HEK293 (cell line): ENCODE measurements around the gene TMEM135.

ENCODE experiments used
- CTCF ChIA-PET: fragments of 350-600 bp; formaldehyde crosslinking; extraction: SDS; loops from one replicate; lab custom pipeline; 2021; ENCODE audit warnings: antibody characterized with exemption; lab: Yijun Ruan, JAX
- POLR2A ChIA-PET: fragments of 300-600 bp; formaldehyde crosslinking; extraction: SDS; loops from one replicate; lab custom pipeline; 2020; ENCODE audit warnings: antibody characterized with exemption, inconsistent platforms; lab: Yijun Ruan, JAX
- H3K27ac ChIP-seq: fragments of 200-500 bp; sonication (Bioruptor generic); 2 replicates; pipeline ENCODE4 v1.5.1; 2014; ENCODE audit warnings: low read depth, low read length, control low read depth, inconsistent platforms; ENCODE audit errors: extremely low read depth
- H3K36me3 ChIP-seq, 2 experiments: fragments of 200-500 bp in 1 of 2; sonication (Bioruptor generic) in 1 of 2; 1 replicate in 1 of 2; 2 replicates in 1 of 2; pipeline ENCODE4 v1.5.1; 2014 to 2017; ENCODE audit warnings: inconsistent platforms in 2 of 2, low read length in 2 of 2; ENCODE audit not compliant: control insufficient read depth in 2 of 2, insufficient read depth in 1 of 2
- H3K4me1 ChIP-seq: fragments of 200-500 bp; sonication (Bioruptor generic); 2 replicates; pipeline ENCODE4 v1.5.1; 2014; ENCODE audit warnings: mild to moderate bottlenecking, low read length, inconsistent platforms; ENCODE audit not compliant: control insufficient read depth, insufficient read depth
- H3K4me3 ChIP-seq: 2 replicates; pipeline ENCODE4 v1.5.1; 2011; ENCODE audit warnings: low read depth, mild to moderate bottlenecking, control low read depth, low read length, moderate library complexity
- H3K9me3 ChIP-seq: fragments of 200-500 bp; sonication (Bioruptor generic); 2 replicates; pipeline ENCODE4 v1.5.1; 2014; ENCODE audit warnings: low read depth, low read length, inconsistent platforms; ENCODE audit not compliant: control insufficient read depth, insufficient read depth
- EGR2 ChIP-seq: fragments of 450-650 bp; formaldehyde crosslinking; IDR thresholded peaks from 2 replicates; pipeline ENCODE4 v1.5.1; 2016; ENCODE audit warnings: low read depth, missing biosample characterization, missing genetic modification characterization
- GLIS2 ChIP-seq: fragments of 450-650 bp; formaldehyde crosslinking; IDR thresholded peaks from 2 replicates; pipeline ENCODE4 v1.5.1; 2016; ENCODE audit warnings: missing biosample characterization, missing genetic modification characterization
- HOXA7 ChIP-seq: sonication (generic); formaldehyde crosslinking; IDR thresholded peaks from 2 replicates; pipeline ENCODE4 v1.8.1; 2022; ENCODE audit warnings: missing genetic modification reagents, borderline replicate concordance
- KLF1 ChIP-seq: fragments of 450-650 bp; formaldehyde crosslinking; IDR thresholded peaks from 2 replicates; pipeline ENCODE4 v1.5.1; 2016; ENCODE audit warnings: missing biosample characterization, missing genetic modification characterization
- KLF8 ChIP-seq: fragments of 450-650 bp; formaldehyde crosslinking; IDR thresholded peaks from 2 replicates; pipeline ENCODE4 v1.5.1; 2016; ENCODE audit warnings: missing biosample characterization, missing genetic modification characterization
- PRDM10 ChIP-seq: fragments of 450-650 bp; formaldehyde crosslinking; IDR thresholded peaks from 2 replicates; pipeline ENCODE4 v1.5.1; 2016; ENCODE audit warnings: missing biosample characterization, missing genetic modification characterization
- SCRT2 ChIP-seq: fragments of 450-650 bp; formaldehyde crosslinking; IDR thresholded peaks from 2 replicates; pipeline ENCODE4 v1.5.1; 2016; ENCODE audit warnings: missing biosample characterization, missing genetic modification characterization
- WT1 ChIP-seq: fragments of 450-650 bp; formaldehyde crosslinking; IDR thresholded peaks from 2 replicates; pipeline ENCODE4 v1.5.1; 2016; ENCODE audit warnings: missing biosample characterization, missing genetic modification characterization
- ZBTB26 ChIP-seq: fragments of 450-650 bp; formaldehyde crosslinking; optimal IDR thresholded peaks from 2 replicates; pipeline ENCODE3; 2016; ENCODE audit warnings: missing biosample characterization, mild to moderate bottlenecking, missing genetic modification characterization
- ZNF10 ChIP-seq: fragments of 450-650 bp; formaldehyde crosslinking; IDR thresholded peaks from 2 replicates; pipeline ENCODE4 v1.5.1; 2017; ENCODE audit warnings: missing biosample characterization, missing genetic modification characterization
- ZNF132 ChIP-seq: fragments of 450-650 bp; formaldehyde crosslinking; IDR thresholded peaks from 2 replicates; pipeline ENCODE4 v1.5.1; 2017; ENCODE audit warnings: missing biosample characterization, missing genetic modification characterization, borderline replicate concordance
- ZNF146 ChIP-seq: fragments of 450-650 bp; formaldehyde crosslinking; IDR thresholded peaks from 2 replicates; pipeline ENCODE4 v1.5.1; 2016; ENCODE audit warnings: missing biosample characterization, missing genetic modification characterization
- ZNF292 ChIP-seq: fragments of 450-650 bp; formaldehyde crosslinking; IDR thresholded peaks from 2 replicates; pipeline ENCODE4 v1.5.1; 2016; ENCODE audit warnings: low read depth, missing biosample characterization, missing genetic modification characterization, borderline replicate concordance
- ZNF302 ChIP-seq: fragments of 450-650 bp; formaldehyde crosslinking; IDR thresholded peaks from 2 replicates; pipeline ENCODE4 v1.5.1; 2016; ENCODE audit warnings: missing biosample characterization, missing genetic modification characterization, low read depth
- ZNF324 ChIP-seq: fragments of 450-650 bp; formaldehyde crosslinking; IDR thresholded peaks from 2 replicates; pipeline ENCODE4 v1.5.1; 2016; ENCODE audit warnings: missing biosample characterization, missing genetic modification characterization
- ZNF341 ChIP-seq: fragments of 450-650 bp; formaldehyde crosslinking; IDR thresholded peaks from 2 replicates; pipeline ENCODE4; 2016; ENCODE audit warnings: low read depth, missing biosample characterization, missing genetic modification characterization
- ZNF513 ChIP-seq: fragments of 450-650 bp; IDR thresholded peaks from 2 replicates; pipeline ENCODE4 v1.5.1; 2018; ENCODE audit warnings: missing biosample characterization, missing genetic modification characterization
- ZNF529 ChIP-seq: fragments of 450-650 bp; formaldehyde crosslinking; IDR thresholded peaks from 2 replicates; pipeline ENCODE4 v1.5.1; 2017; ENCODE audit warnings: missing genetic modification characterization, missing biosample characterization; ENCODE audit not compliant: insufficient replicate concordance
- ZNF544 ChIP-seq: fragments of 450-650 bp; formaldehyde crosslinking; IDR thresholded peaks from 2 replicates; pipeline ENCODE4 v1.5.0; 2017; ENCODE audit warnings: missing biosample characterization, missing genetic modification characterization
- ZNF629 ChIP-seq: fragments of 450-650 bp; formaldehyde crosslinking; IDR thresholded peaks from 2 replicates; pipeline ENCODE4 v1.5.1; 2017; ENCODE audit warnings: missing biosample characterization, missing genetic modification characterization
- ZNF645 ChIP-seq: fragments of 450-650 bp; formaldehyde crosslinking; IDR thresholded peaks from 2 replicates; pipeline ENCODE4; 2016; ENCODE audit warnings: missing biosample characterization, missing genetic modification characterization
- ZNF792 ChIP-seq: fragments of 450-650 bp; formaldehyde crosslinking; IDR thresholded peaks from 2 replicates; pipeline ENCODE4 v1.5.1; 2016; ENCODE audit warnings: missing biosample characterization, missing genetic modification characterization
- ZXDB ChIP-seq: fragments of 450-650 bp; formaldehyde crosslinking; IDR thresholded peaks from 2 replicates; pipeline ENCODE4 v1.5.1; 2016; ENCODE audit warnings: missing biosample characterization, missing genetic modification characterization

Gene TMEM135

GRCh38 chr11:87339416-87339815 lies 301.7 kb downstream of the TMEM135 start:
- CTCF ChIA-PET: no interaction called here
- Histone ChIP-seq H3K4me1 (no peaks in the 10 kb centered on the region), H3K9me3 (no peaks in the 10 kb centered on the region), H3K27ac (no peak overlapping the region), H3K4me3 (no peak overlapping the region), H3K36me3 (no peaks in the 10 kb centered on the region)
- TF ChIP-seq ZNF529 (tag by site-specific recombination) (no peak), ZNF10 (no peak), ZNF324 (tag by site-specific recombination) (no peak), ZNF302 (tag by site-specific recombination) (no peak), EGR2 (no peak), PRDM10 (tag by site-specific recombination) (no peak), ZNF146 (no peak), ZNF792 (tag by site-specific recombination) (no peak), ZNF132 (no peak), ZNF629 (tag by site-specific recombination) (no peak), KLF8 (tag by site-specific recombination) (no peak), ZNF513 (no peak), HOXA7 (CRISPR knock-in tag) (no peak), GLIS2 (tag by site-specific recombination) (no peak), ZXDB (tag by site-specific recombination) (no peak)
- POLR2A ChIA-PET: no interaction called here

- ChIA-PET CTCF (no interaction called here), POLR2A (no interaction called here)
- Histone ChIP-seq H3K4me3 (no peak overlapping the region), H3K36me3 (no peaks in the 10 kb centered on the region), H3K4me1 (no peaks in the 10 kb centered on the region), H3K9me3 (no peaks in the 10 kb centered on the region), H3K27ac (no peak overlapping the region)
- no peak for TF ChIP-seq ZNF341 (tag by site-specific recombination)
- TF ChIP-seq WT1 (tag by site-specific recombination): no peak
- TF ChIP-seq SCRT2 (tag by site-specific recombination): no peak
- no peak for TF ChIP-seq ZNF645 (tag by site-specific recombination)
These were observed 309.7 kb downstream of the TMEM135 start for GRCh38 chr11:87347441-87347840.

GRCh38 chr11:87347854-87348253 lies 310.1 kb downstream of the TMEM135 start:
- TF ChIP-seq ZNF544 (tag by site-specific recombination) (no peak), ZBTB26 (no peak), ZNF292 (tag by site-specific recombination) (no peak), KLF1 (tag by site-specific recombination) (no peak)
- H3K9me3 ChIP-seq: no peaks in the 10 kb centered on the region
- POLR2A ChIA-PET: no interaction called here
- H3K4me1 ChIP-seq: no peaks in the 10 kb centered on the region
- no peak overlapping the region for H3K27ac ChIP-seq
- no peak overlapping the region for H3K4me3 ChIP-seq
- no peaks in the 10 kb centered on the region for H3K36me3 ChIP-seq
- CTCF ChIA-PET: no interaction called here
